Esophagus squamous epithelium (tissue), 4 donors: ENCODE data around the gene AJUBA.

Experiments
- POLR2A ChIP-seq, 4 donors: fragments of 450-650 bp; IDR thresholded peaks; one replicate each; pipeline ENCODE4 v1.6.1; 2017; ENCODE audit warnings: antibody characterized with exemption in 4 of 4, mild to moderate bottlenecking in 4 of 4, moderate library complexity in 3 of 4
- TF ChIP-seq, protein P1 (sequence below), 6 experiments: fragments of 450-650 bp in 4 of 6; fragments of 200-600 bp in 2 of 6; sonication (generic) in 2 of 6; IDR thresholded peaks; one replicate each; pipeline ENCODE4 v1.5.1; 2016 to 2019; ENCODE audit warnings: antibody characterized with exemption in 6 of 6, mild to moderate bottlenecking in 4 of 6, moderate library complexity in 4 of 6

DNA sequence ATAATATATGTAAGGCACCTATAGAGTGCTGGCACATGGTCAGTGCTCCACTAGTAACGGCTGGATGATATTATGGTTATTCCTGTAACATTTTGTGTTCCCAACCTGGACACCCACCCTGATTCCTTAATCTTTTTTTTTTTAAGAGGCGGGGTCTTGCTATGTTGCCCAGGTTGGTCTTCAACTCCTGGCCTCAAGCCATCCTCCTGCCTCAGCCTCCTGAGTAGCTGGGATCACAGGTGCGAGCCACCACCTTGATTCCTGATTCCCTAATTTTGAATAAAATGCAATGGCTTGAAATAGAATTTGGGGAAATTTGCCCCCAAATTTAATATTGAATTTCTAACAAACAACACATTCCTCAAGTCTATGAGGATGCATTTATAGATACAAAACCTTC is 20.2 kb upstream of the AJUBA start:
- TF ChIP-seq, protein P1, sequence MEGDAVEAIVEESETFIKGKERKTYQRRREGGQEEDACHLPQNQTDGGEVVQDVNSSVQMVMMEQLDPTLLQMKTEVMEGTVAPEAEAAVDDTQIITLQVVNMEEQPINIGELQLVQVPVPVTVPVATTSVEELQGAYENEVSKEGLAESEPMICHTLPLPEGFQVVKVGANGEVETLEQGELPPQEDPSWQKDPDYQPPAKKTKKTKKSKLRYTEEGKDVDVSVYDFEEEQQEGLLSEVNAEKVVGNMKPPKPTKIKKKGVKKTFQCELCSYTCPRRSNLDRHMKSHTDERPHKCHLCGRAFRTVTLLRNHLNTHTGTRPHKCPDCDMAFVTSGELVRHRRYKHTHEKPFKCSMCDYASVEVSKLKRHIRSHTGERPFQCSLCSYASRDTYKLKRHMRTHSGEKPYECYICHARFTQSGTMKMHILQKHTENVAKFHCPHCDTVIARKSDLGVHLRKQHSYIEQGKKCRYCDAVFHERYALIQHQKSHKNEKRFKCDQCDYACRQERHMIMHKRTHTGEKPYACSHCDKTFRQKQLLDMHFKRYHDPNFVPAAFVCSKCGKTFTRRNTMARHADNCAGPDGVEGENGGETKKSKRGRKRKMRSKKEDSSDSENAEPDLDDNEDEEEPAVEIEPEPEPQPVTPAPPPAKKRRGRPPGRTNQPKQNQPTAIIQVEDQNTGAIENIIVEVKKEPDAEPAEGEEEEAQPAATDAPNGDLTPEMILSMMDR (IDR thresholded peaks at IDR 0.05), result no peak
- TF ChIP-seq POLR2A (IDR thresholded peaks at IDR 0.05), result no peak
